Liver (tissue), 9 donors: Measurements from ENCODE around the gene STAG3. TPM values are rescaled to one million over a fixed set of nuclear protein-coding genes. Genes with fewer than 3 reads are reported as not detected.
A peak's percentile ranks its signal among the peaks of the same experiment; 100 is the strongest.

Experiments used
- DNase-seq: peaks from one replicate; pipeline ENCODE4 v3.0.0-alpha.2; 2017; ENCODE audit warnings: low spot score
- H3K27ac ChIP-seq, 2 donors: one replicate each; pipeline ENCODE4 v1.7.0; 2013; ENCODE audit warnings: inconsistent platforms in 2 of 2, low read length in 2 of 2, control low read depth in 1 of 2, low read depth in 1 of 2, mild to moderate bottlenecking in 1 of 2
- H3K27me3 ChIP-seq, 4 donors: one replicate each; pipeline versions ENCODE4 v1.6.1 to v1.7.0; 2013; ENCODE audit warnings: low read length in 3 of 4, inconsistent platforms in 1 of 4, mild to moderate bottlenecking in 1 of 4, moderate library complexity in 1 of 4; ENCODE audit not compliant: control insufficient read depth in 4 of 4, insufficient read depth in 4 of 4
- H3K36me3 ChIP-seq, 4 donors: one replicate each; pipeline versions ENCODE4 v1.6.1 to v1.7.0; 2013; ENCODE audit warnings: low read length in 3 of 4, mild to moderate bottlenecking in 3 of 4, low read depth in 1 of 4, moderate library complexity in 1 of 4; ENCODE audit not compliant: control insufficient read depth in 4 of 4, insufficient read depth in 3 of 4
- H3K4me1 ChIP-seq, 4 donors: one replicate each; pipeline versions ENCODE4 v1.6.1 to v1.7.0; 2013; ENCODE audit warnings: low read length in 3 of 4, mild to moderate bottlenecking in 3 of 4, moderate library complexity in 1 of 4; ENCODE audit not compliant: control insufficient read depth in 4 of 4, insufficient read depth in 4 of 4
- H3K4me3 ChIP-seq, 3 donors: one replicate each; pipeline versions ENCODE4 v1.6.1 to v1.7.0; 2013; ENCODE audit warnings: low read length in 3 of 3, control low read depth in 1 of 3, low read depth in 1 of 3, mild to moderate bottlenecking in 1 of 3
- H3K9ac ChIP-seq, 2 donors: one replicate each; pipeline ENCODE4 v1.7.0; 2013; ENCODE audit warnings: low read length in 2 of 2, mild to moderate bottlenecking in 2 of 2, moderate library complexity in 2 of 2, control low read depth in 1 of 2, low read depth in 1 of 2
- H3K9me3 ChIP-seq, 4 donors: one replicate each; pipeline versions ENCODE4 v1.6.1 to v1.7.0; 2013; ENCODE audit warnings: low read length in 3 of 4; ENCODE audit not compliant: control insufficient read depth in 4 of 4
- ATF3 ChIP-seq: IDR thresholded peaks from 2 replicates; pipeline ENCODE4 v1.6.1; 2016; ENCODE audit warnings: antibody characterized with exemption
- FOXA1 ChIP-seq: IDR thresholded peaks from 2 replicates; pipeline ENCODE4 v1.6.1; 2016; ENCODE audit warnings: antibody characterized with exemption
- FOXA2 ChIP-seq: IDR thresholded peaks from 2 replicates; pipeline ENCODE4 v1.6.1; 2016; ENCODE audit warnings: antibody characterized with exemption
- GABPA ChIP-seq, 2 donors: IDR thresholded peaks in 1 of 2; conservative IDR thresholded peaks in 1 of 2; 2 replicates each; pipeline ENCODE4 v1.6.1; 2016; ENCODE audit warnings: antibody characterized with exemption in 2 of 2, mild to moderate bottlenecking in 1 of 2, moderate library complexity in 1 of 2
- HNF4A ChIP-seq, 2 donors: conservative IDR thresholded peaks; 2 replicates each; pipeline ENCODE4 v1.6.1; 2016; ENCODE audit warnings: antibody characterized with exemption in 2 of 2, mild to moderate bottlenecking in 2 of 2
- HNF4G ChIP-seq: IDR thresholded peaks from 2 replicates; pipeline ENCODE4 v1.6.1; 2016; ENCODE audit warnings: antibody characterized with exemption
- JUND ChIP-seq, 2 donors: IDR thresholded peaks; 2 replicates each; pipeline ENCODE4 v1.6.1; 2016; ENCODE audit warnings: antibody characterized with exemption in 2 of 2
- MAX ChIP-seq: IDR thresholded peaks from 2 replicates; pipeline ENCODE4 v1.6.1; 2016; ENCODE audit warnings: antibody characterized with exemption
- NR2F2 ChIP-seq: IDR thresholded peaks from 2 replicates; pipeline ENCODE4 v1.6.1; 2016; ENCODE audit warnings: antibody characterized with exemption
- REST ChIP-seq: IDR thresholded peaks from 2 replicates; pipeline ENCODE4 v1.6.1; 2016; ENCODE audit warnings: antibody characterized with exemption, mild to moderate bottlenecking
- RXRA ChIP-seq, 2 donors: IDR thresholded peaks; 2 replicates each; pipeline ENCODE4 v1.6.1; 2017 to 2018; ENCODE audit warnings: antibody characterized with exemption in 2 of 2, mild to moderate bottlenecking in 1 of 2
- SP1 ChIP-seq: IDR thresholded peaks from 2 replicates; pipeline ENCODE4 v1.6.1; 2018; ENCODE audit warnings: antibody characterized with exemption, mild to moderate bottlenecking
- TAF1 ChIP-seq: conservative IDR thresholded peaks from 2 replicates; pipeline ENCODE4 v1.6.1; 2016; ENCODE audit warnings: antibody characterized with exemption, mild to moderate bottlenecking
- YY1 ChIP-seq: IDR thresholded peaks from 2 replicates; pipeline ENCODE4 v1.6.1; 2016; ENCODE audit warnings: antibody characterized with exemption, mild to moderate bottlenecking
- WGBS: extraction: QIAGEN DNeasy Blood & Tissue Kit; methylation state at CpG from one replicate; pipeline ENCODE4 v1.1.7; 2013; 5-methylcytosine and 5-hydroxymethylcytosine counted together
- polyA plus RNA-seq, 2 donors: library from polyadenylated mRNA; stranded (reverse) in 1 of 2; unstranded in 1 of 2; fragments of 200-250 nt in 1 of 2; fragments of >200 nt in 1 of 2; fragmentation: Nextera tagmentation in 1 of 2; extraction: Ambion mirVana in 1 of 2; gene quantifications; one replicate each; pipeline versions ENCODE4 v1.2.1 to v1.2.3, GENCODE V29; 2013 to 2015
- total RNA-seq, 2 donors: library from RNA; depleted of rRNA; stranded (reverse); fragments of >200 nt; gene quantifications; one replicate each; pipeline ENCODE4 v1.2.3, GENCODE V29; 2014
- TF ChIP-seq, protein P1 (sequence below): IDR thresholded peaks from 2 replicates; pipeline ENCODE4 v1.6.1; 2016; ENCODE audit warnings: antibody characterized with exemption
- donor health status: healthy.
- donor health status: healthy.
- donor health status: healthy.
- donor health status: healthy.
- donor health status: healthy.

STAG3 gene
- total and polyA plus RNA-seq, 4 donors = 0.28 to 7.0 (median 3.2) TPM

GRCh38 chr7:100167912-100168323, 9.8 kb upstream of the STAG3 start:
- TF ChIP-seq GABPA (IDR thresholded peaks at IDR 0.05 in 1 of 2, conservative IDR thresholded peaks at IDR 0.05 in 1 of 2) = no peak
- no peak for TF ChIP-seq FOXA2
- TF ChIP-seq, protein P1, sequence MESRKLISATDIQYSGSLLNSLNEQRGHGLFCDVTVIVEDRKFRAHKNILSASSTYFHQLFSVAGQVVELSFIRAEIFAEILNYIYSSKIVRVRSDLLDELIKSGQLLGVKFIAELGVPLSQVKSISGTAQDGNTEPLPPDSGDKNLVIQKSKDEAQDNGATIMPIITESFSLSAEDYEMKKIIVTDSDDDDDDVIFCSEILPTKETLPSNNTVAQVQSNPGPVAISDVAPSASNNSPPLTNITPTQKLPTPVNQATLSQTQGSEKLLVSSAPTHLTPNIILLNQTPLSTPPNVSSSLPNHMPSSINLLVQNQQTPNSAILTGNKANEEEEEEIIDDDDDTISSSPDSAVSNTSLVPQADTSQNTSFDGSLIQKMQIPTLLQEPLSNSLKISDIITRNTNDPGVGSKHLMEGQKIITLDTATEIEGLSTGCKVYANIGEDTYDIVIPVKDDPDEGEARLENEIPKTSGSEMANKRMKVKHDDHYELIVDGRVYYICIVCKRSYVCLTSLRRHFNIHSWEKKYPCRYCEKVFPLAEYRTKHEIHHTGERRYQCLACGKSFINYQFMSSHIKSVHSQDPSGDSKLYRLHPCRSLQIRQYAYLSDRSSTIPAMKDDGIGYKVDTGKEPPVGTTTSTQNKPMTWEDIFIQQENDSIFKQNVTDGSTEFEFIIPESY = no peak
- TF ChIP-seq TAF1 = no peak
- TF ChIP-seq SP1 = no peak
- H3K4me1 ChIP-seq = peaks cover 0 to 11% (median 4%) of the 10 kb centered on the region in 4 donors
- H3K9ac ChIP-seq = no peak overlapping the region
- no peaks in the 10 kb centered on the region for H3K36me3 ChIP-seq
- no peak overlapping the region for H3K27ac ChIP-seq
- DNase-seq = no peak
- peaks cover 0 to 8% (median 2%) of the 10 kb centered on the region in 4 donors for H3K27me3 ChIP-seq
- 4% methylated on average over 11 of the region's 11 CpGs for WGBS
- no peaks in the 10 kb centered on the region for H3K9me3 ChIP-seq
- peak overlapping the region in 1 of 3 donors; percentile 26 for H3K4me3 ChIP-seq

DNA sequence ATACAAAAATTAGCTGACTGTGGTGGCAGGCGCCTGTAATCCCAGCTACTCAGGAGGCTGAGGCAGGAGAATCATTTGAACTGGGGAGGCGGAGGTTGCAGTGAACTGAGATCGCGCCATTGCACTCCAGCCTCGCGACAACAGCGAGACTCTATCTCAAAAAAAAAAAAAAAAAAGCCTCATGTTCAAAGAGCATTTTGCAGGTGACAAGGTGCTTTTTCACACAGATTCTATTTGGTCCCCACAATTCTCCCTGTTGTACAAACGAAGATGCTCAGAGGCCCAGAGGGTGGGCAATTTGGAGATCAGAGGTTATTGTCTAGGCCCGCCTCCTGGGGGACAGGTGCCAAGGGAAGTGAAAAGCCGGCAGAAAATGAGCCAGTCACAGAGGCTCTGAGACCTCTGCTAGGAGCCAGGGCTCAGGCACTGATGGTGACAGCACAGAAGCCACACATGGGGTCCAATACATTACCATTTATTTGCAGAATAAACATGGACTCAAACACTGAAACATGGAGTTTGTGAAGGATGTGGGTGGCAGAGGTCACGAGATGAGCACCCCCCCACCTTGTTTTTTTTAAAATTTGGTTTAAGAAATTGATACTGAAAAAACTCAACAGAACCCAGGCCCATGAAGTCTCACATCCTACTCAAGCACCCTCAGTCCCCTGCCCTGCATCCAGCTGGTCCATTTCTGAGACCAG, 8.4 kb upstream of the STAG3 start:
- DNase-seq = no peak
- Histone ChIP-seq H3K9me3 (no peaks in the 10 kb centered on the region), H3K4me1 (peaks cover 0 to 11% (median 4%) of the 10 kb centered on the region in 4 donors), H3K4me3 (no peak overlapping the region), H3K27ac (no peak overlapping the region), H3K27me3 (peaks cover 0 to 8% (median 2%) of the 10 kb centered on the region in 4 donors), H3K9ac (no peak overlapping the region), H3K36me3 (no peaks in the 10 kb centered on the region)
- 65% methylated on average over 11 of the region's 11 CpGs for WGBS
- TF ChIP-seq ATF3 = no peak
- no peak for TF ChIP-seq RXRA (IDR thresholded peaks at IDR 0.05)
- no peak for TF ChIP-seq REST
- TF ChIP-seq YY1 = no peak
- TF ChIP-seq HNF4A (conservative IDR thresholded peaks at IDR 0.05) = no peak
- no peak for TF ChIP-seq FOXA1
- TF ChIP-seq JUND (IDR thresholded peaks at IDR 0.05) = no peak
- TF ChIP-seq SP1 = no peak
- TF ChIP-seq, protein P1 = no peak
- TF ChIP-seq MAX = no peak
- no peak for TF ChIP-seq TAF1
- no peak for TF ChIP-seq HNF4G
- TF ChIP-seq NR2F2 = no peak
